CD14-positive monocyte (primary cell): ENCODE results near the gene PIR. TPM values are rescaled to one million over a fixed set of nuclear protein-coding genes. Genes with fewer than 3 reads are reported as not detected.

Experiments used
- DNase-seq, 3 donors: peaks; one replicate each; pipeline ENCODE4 v3.0.0-alpha.2; 2011 to 2022
- H2AFZ ChIP-seq: 2 replicates; pipeline ENCODE4 v1.6.0; 2012; ENCODE audit warnings: mild to moderate bottlenecking, low read depth, low read length, inconsistent platforms; ENCODE audit not compliant: insufficient read depth, poor library complexity, severe bottlenecking
- H3K27ac ChIP-seq, 2 donors: 1 replicate in 1 of 2; 2 replicates in 1 of 2; pipeline ENCODE4 v1.5.1; 2012 to 2013; ENCODE audit warnings: low read length in 2 of 2, control low read depth in 1 of 2, inconsistent platforms in 1 of 2, low read depth in 1 of 2, mild to moderate bottlenecking in 1 of 2
- H3K27me3 ChIP-seq, 2 donors: one replicate each; pipeline versions ENCODE4 v1.6.0 to v1.6.1; 2011 to 2013; ENCODE audit warnings: low read length in 2 of 2; ENCODE audit not compliant: control insufficient read depth in 2 of 2, insufficient read depth in 2 of 2
- H3K36me3 ChIP-seq, 2 donors: replicated peaks in 1 of 2; 1 replicate in 1 of 2; 2 replicates in 1 of 2; pipeline versions ENCODE4 v1.5.1 to v1.6.1; 2012 to 2013; ENCODE audit warnings: low read length in 2 of 2, control low read depth in 1 of 2, inconsistent platforms in 1 of 2, mild to moderate bottlenecking in 1 of 2; ENCODE audit not compliant: insufficient read depth in 2 of 2, control insufficient read depth in 1 of 2
- H3K4me1 ChIP-seq, 2 donors: 1 replicate in 1 of 2; 2 replicates in 1 of 2; pipeline versions ENCODE4 v1.5.1 to v1.6.1; 2012 to 2013; ENCODE audit warnings: low read length in 2 of 2, control low read depth in 1 of 2, inconsistent platforms in 1 of 2, mild to moderate bottlenecking in 1 of 2, moderate library complexity in 1 of 2; ENCODE audit not compliant: insufficient read depth in 2 of 2, control insufficient read depth in 1 of 2
- H3K4me2 ChIP-seq: replicated peaks from 2 replicates; pipeline ENCODE3; 2012; ENCODE audit warnings: low read length, moderate library complexity, mild to moderate bottlenecking; ENCODE audit not compliant: poor library complexity, severe bottlenecking; ENCODE audit errors: extremely low read depth
- H3K4me3 ChIP-seq, 3 experiments: fragments of 200-600 bp in 1 of 3; sonication (generic) in 1 of 3; replicated peaks in 1 of 3; 1 replicate in 2 of 3; 2 replicates in 1 of 3; pipeline ENCODE4 v1.5.1; 2011 to 2013; ENCODE audit warnings: low read length in 3 of 3, mild to moderate bottlenecking in 3 of 3, control low read depth in 2 of 3, low read depth in 2 of 3, inconsistent platforms in 1 of 3, moderate library complexity in 1 of 3
- H3K79me2 ChIP-seq: 2 replicates; pipeline ENCODE4 v1.6.0; 2012; ENCODE audit warnings: mild to moderate bottlenecking, control low read depth, inconsistent platforms, low read length, moderate library complexity; ENCODE audit not compliant: insufficient read depth
- H3K9ac ChIP-seq: 2 replicates; pipeline ENCODE4 v1.6.0; 2017; ENCODE audit warnings: low read length, mild to moderate bottlenecking; ENCODE audit not compliant: insufficient read depth, poor library complexity, severe bottlenecking
- H3K9me3 ChIP-seq, 2 donors: replicated peaks in 1 of 2; 1 replicate in 1 of 2; 2 replicates in 1 of 2; pipeline versions ENCODE4 v1.5.1 to v1.6.1; 2012 to 2013; ENCODE audit warnings: low read length in 2 of 2, control low read depth in 1 of 2; ENCODE audit not compliant: control insufficient read depth in 1 of 2, insufficient read depth in 1 of 2
- H4K20me1 ChIP-seq: 2 replicates; pipeline ENCODE4 v1.6.0; 2012; ENCODE audit warnings: mild to moderate bottlenecking, low read length, control low read depth, moderate library complexity; ENCODE audit not compliant: insufficient read depth
- H3K27ac Mint-ChIP-seq, 7 donors: one replicate each; pipeline ENCODE4 v1.8.0; 2020; ENCODE audit warnings: mild to moderate bottlenecking in 7 of 7, mixed read lengths in 7 of 7, moderate library complexity in 6 of 7, inconsistent platforms in 2 of 7
- H3K27me3 Mint-ChIP-seq, 3 donors: one replicate each; pipeline ENCODE4 v1.8.0; 2021 to 2022; ENCODE audit warnings: low read depth in 3 of 3, mild to moderate bottlenecking in 3 of 3, mixed read lengths in 3 of 3, moderate library complexity in 3 of 3, inconsistent platforms in 1 of 3
- H3K36me3 Mint-ChIP-seq, 2 donors: one replicate each; pipeline ENCODE4 v1.8.0; 2020; ENCODE audit warnings: mixed read lengths in 2 of 2, inconsistent platforms in 1 of 2, mild to moderate bottlenecking in 1 of 2
- H3K4me1 Mint-ChIP-seq: one replicate; pipeline ENCODE4 v1.8.0; 2020; ENCODE audit warnings: mild to moderate bottlenecking, mixed read lengths
- H3K4me3 Mint-ChIP-seq, 2 donors: one replicate each; pipeline ENCODE4 v1.8.0; 2020; ENCODE audit warnings: mild to moderate bottlenecking in 2 of 2, mixed read lengths in 2 of 2, moderate library complexity in 1 of 2
- H3K9me3 Mint-ChIP-seq, 7 donors: one replicate each; pipeline ENCODE4 v1.8.0; 2020 to 2022; ENCODE audit warnings: mixed read lengths in 7 of 7, mild to moderate bottlenecking in 6 of 7, moderate library complexity in 6 of 7, inconsistent platforms in 2 of 7
- WGBS: methylation state at CpG from one replicate; pipeline ENCODE4 v1.1.5; 2013; ENCODE audit warnings: missing lambda C conversion rate; ENCODE audit not compliant: insufficient coverage; 5-methylcytosine and 5-hydroxymethylcytosine counted together
- intact Hi-C, 2 donors: fragments of 100-400 bp; cut with micrococcal nuclease; formaldehyde crosslinking; loops; one replicate each; pipeline versions ENCODE4 v1.15.0 to v1.15.1; 2023
- polyA plus RNA-seq, 3 donors: library from polyadenylated mRNA; depleted of rRNA in 1 of 3; unstranded in 2 of 3; stranded (reverse) in 1 of 3; fragments of 300-500 nt in 2 of 3; fragments of >200 nt in 1 of 3; fragmentation: Illumina TruSeq in 2 of 3; gene quantifications; 1 replicate in 2 of 3; 2 replicates in 1 of 3; pipeline ENCODE4 v1.2.3, GENCODE V29; 2012 to 2021
- TF ChIP-seq, protein P1 (sequence below): fragments of 200-600 bp; IDR thresholded peaks from one replicate; pipeline ENCODE4 v1.8.0; 2022; ENCODE audit warnings: antibody characterized with exemption, mild to moderate bottlenecking

Gene PIR
- polyA plus RNA-seq, 3 donors: 0.05 to 0.23 TPM; not detected in 1

DNA sequence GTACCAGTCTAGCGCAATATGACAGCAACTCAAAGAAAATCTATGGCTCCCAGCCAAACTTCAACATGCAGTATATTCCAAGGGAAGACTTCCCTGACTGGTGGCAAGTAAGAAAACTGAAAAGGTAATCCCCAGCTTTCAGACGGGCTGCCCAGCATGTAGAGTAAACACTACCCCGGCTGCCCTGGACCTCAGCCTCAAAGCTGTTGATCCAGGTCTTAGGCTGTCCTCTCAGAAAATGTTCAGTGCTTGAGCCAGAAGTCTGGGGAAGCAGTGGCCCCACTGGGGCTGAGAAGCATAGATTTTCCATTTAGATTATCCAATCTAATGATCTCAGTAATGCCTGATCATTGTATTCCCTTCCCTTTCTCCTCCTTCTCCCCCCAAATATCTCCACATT lies 29.3 kb upstream of the PIR start:
- peaks cover 0 to 21% (median 0%) of the 10 kb centered on the region in 3 donors for H3K27me3 Mint-ChIP-seq
- Histone ChIP-seq H3K79me2 (no peaks in the 10 kb centered on the region), H3K4me2 (no peak overlapping the region), H3K9me3 (no peaks in the 10 kb centered on the region), H3K27ac (no peak overlapping the region), H3K4me1 (no peaks in the 10 kb centered on the region), H3K36me3 (no peaks in the 10 kb centered on the region), H3K27me3 (peaks cover 0 to 69% of the 10 kb centered on the region in 2 donors), H3K9ac (no peak overlapping the region), H4K20me1 (no peaks in the 10 kb centered on the region), H2AFZ (no peak overlapping the region), H3K4me3 (no peak overlapping the region)
- H3K9me3 Mint-ChIP-seq: peaks cover 0 to 4% (median 0%) of the 10 kb centered on the region in 7 donors
- H3K4me3 Mint-ChIP-seq: no peak overlapping the region
- TF ChIP-seq, protein P1, sequence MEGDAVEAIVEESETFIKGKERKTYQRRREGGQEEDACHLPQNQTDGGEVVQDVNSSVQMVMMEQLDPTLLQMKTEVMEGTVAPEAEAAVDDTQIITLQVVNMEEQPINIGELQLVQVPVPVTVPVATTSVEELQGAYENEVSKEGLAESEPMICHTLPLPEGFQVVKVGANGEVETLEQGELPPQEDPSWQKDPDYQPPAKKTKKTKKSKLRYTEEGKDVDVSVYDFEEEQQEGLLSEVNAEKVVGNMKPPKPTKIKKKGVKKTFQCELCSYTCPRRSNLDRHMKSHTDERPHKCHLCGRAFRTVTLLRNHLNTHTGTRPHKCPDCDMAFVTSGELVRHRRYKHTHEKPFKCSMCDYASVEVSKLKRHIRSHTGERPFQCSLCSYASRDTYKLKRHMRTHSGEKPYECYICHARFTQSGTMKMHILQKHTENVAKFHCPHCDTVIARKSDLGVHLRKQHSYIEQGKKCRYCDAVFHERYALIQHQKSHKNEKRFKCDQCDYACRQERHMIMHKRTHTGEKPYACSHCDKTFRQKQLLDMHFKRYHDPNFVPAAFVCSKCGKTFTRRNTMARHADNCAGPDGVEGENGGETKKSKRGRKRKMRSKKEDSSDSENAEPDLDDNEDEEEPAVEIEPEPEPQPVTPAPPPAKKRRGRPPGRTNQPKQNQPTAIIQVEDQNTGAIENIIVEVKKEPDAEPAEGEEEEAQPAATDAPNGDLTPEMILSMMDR: no peak
- intact Hi-C loops: no loop called here
- no peaks in the 10 kb centered on the region for H3K36me3 Mint-ChIP-seq
- no peak overlapping the region for H3K27ac Mint-ChIP-seq
- H3K4me1 Mint-ChIP-seq: no peaks in the 10 kb centered on the region
- WGBS: no CpG with 5 or more reads among the region's 3 CpGs
- DNase-seq: no peak

DNA sequence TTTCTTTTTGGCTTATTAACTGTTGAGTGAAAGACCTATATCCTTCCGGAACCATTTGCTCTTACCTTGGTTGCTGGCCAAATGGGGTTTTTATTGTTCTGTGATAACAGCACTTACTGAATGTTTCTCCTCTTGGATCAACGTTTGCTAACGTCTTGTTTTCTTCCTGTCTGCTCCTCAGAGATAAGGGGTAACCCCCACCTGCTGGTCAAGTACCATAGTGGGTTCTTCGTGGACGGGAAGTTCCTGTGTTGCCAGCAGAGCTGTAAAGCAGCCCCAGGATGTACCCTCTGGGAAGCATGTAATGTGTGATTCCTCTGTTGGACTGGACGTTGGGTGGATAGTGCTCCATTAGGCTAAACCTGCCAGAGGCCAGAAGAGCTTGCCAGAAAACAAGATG lies 22.8 kb upstream of the PIR start:
- no CpG with 5 or more reads among the region's 6 CpGs for WGBS
- intact Hi-C loops: no loop called here

More for the DNA sequence above, 22.8 kb upstream of the PIR start:
- Histone ChIP-seq H3K79me2 (no peaks in the 10 kb centered on the region), H3K4me1 (no peaks in the 10 kb centered on the region), H3K4me2 (no peak overlapping the region), H3K27ac (no peak overlapping the region), H3K36me3 (no peaks in the 10 kb centered on the region), H3K9ac (no peak overlapping the region), H3K4me3 (no peak overlapping the region), H4K20me1 (no peaks in the 10 kb centered on the region), H3K9me3 (no peaks in the 10 kb centered on the region), H2AFZ (no peak overlapping the region), H3K27me3 (peaks cover 0 to 66% of the 10 kb centered on the region in 2 donors)
- peaks cover 0 to 17% (median 0%) of the 10 kb centered on the region in 3 donors for H3K27me3 Mint-ChIP-seq
- peaks cover 0 to 2% (median 0%) of the 10 kb centered on the region in 7 donors for H3K9me3 Mint-ChIP-seq
- no peaks in the 10 kb centered on the region for H3K36me3 Mint-ChIP-seq
- no peak overlapping the region for H3K27ac Mint-ChIP-seq
- H3K4me3 Mint-ChIP-seq: no peak overlapping the region
- TF ChIP-seq, protein P1: no peak
- H3K4me1 Mint-ChIP-seq: peaks cover 5% of the 10 kb centered on the region
- no peak for DNase-seq
